ENCODE data around the gene MYL5.

MYL5 gene

GRCh38 chr4:679104-679481 lies 4.8 kb downstream of the MYL5 start:
- no peak overlapping the region for H3K4me3 ChIP-seq (ENCODE audit: low read length)
- no peaks in the 10 kb centered on the region for H3K9me3 ChIP-seq (ENCODE audit: control insufficient read depth, low read length)
- DNase-seq (ENCODE audit: low read depth), result no peak
- no peaks in the 10 kb centered on the region for H3K27me3 ChIP-seq (replicated peaks; ENCODE audit: control insufficient read depth, insufficient read depth, low read length)
- H3K4me1 ChIP-seq (ENCODE audit: control insufficient read depth, insufficient read depth, low read length), result peaks cover 29% of the 10 kb centered on the region
- H3K36me3 ChIP-seq (ENCODE audit: control insufficient read depth, insufficient read depth, low read length, severe bottlenecking), result peaks cover 3% of the 10 kb centered on the region
- H3K9ac ChIP-seq (ENCODE audit: low read length), result no peak overlapping the region

DNA sequence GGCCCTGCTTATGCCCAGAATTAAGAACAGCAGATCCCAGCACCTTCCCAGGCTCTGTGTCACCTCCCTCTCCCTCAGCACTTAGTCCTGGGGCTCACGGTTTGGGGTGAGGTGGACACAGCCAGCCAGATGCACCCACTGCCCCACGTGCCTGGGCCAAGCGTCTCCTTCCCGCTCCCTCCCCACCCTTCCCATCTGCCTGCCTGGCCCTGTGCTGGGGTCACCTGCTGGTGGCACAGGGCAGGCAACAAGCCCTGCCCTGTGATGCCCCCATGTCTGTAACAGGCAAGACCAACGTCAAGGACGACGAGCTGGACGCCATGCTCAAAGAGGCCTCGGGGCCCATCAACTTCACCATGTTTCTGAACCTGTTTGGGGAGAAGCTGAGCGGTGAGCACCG lies 5.3 kb downstream of the MYL5 start:
- Histone ChIP-seq H3K27me3 (replicated peaks; ENCODE audit: control insufficient read depth, insufficient read depth, low read length) (no peaks in the 10 kb centered on the region), H3K36me3 (ENCODE audit: control insufficient read depth, insufficient read depth, low read length, severe bottlenecking) (peaks cover 3% of the 10 kb centered on the region), H3K9ac (ENCODE audit: low read length) (no peak overlapping the region), H3K4me3 (ENCODE audit: low read length) (no peak overlapping the region), H3K4me1 (ENCODE audit: control insufficient read depth, insufficient read depth, low read length) (peaks cover 31% of the 10 kb centered on the region), H3K9me3 (ENCODE audit: control insufficient read depth, low read length) (no peaks in the 10 kb centered on the region)
- DNase-seq (ENCODE audit: low read depth), result no peak

GRCh38 chr4:680091-680490 lies 5.7 kb downstream of the MYL5 start:
- no peaks in the 10 kb centered on the region for H3K9me3 ChIP-seq (ENCODE audit: control insufficient read depth, low read length)
- peaks cover 29% of the 10 kb centered on the region for H3K4me1 ChIP-seq (ENCODE audit: control insufficient read depth, insufficient read depth, low read length)
- no peak for DNase-seq (ENCODE audit: low read depth)
- no peaks in the 10 kb centered on the region for H3K27me3 ChIP-seq (replicated peaks; ENCODE audit: control insufficient read depth, insufficient read depth, low read length)
- peaks cover 3% of the 10 kb centered on the region for H3K36me3 ChIP-seq (ENCODE audit: control insufficient read depth, insufficient read depth, low read length, severe bottlenecking)
- no peak overlapping the region for H3K4me3 ChIP-seq (ENCODE audit: low read length)
- H3K9ac ChIP-seq (ENCODE audit: low read length), result no peak overlapping the region

DNA sequence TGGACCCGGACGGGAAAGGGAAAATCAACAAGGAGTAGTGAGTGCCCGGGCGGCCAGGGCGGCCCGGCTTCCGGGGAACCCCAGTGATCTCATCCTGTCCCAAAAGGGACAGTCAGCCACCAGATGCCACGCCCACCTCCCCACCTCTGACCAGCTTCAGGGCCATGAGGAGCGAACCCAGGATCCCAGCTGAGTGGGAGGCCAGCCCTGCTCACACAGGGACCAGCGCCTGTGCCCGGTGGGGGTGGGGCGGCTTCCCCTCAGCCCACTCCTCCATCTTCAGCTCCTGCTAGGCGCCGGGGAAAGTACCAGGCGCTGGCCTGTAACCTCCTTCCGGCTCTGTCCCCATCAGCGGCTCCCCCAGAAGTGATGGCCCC lies 6.2 kb downstream of the MYL5 start:
- Histone ChIP-seq H3K9ac (ENCODE audit: low read length) (no peak overlapping the region), H3K9me3 (ENCODE audit: control insufficient read depth, low read length) (no peaks in the 10 kb centered on the region), H3K27me3 (replicated peaks; ENCODE audit: control insufficient read depth, insufficient read depth, low read length) (no peaks in the 10 kb centered on the region), H3K4me1 (ENCODE audit: control insufficient read depth, insufficient read depth, low read length) (peaks cover 25% of the 10 kb centered on the region), H3K36me3 (ENCODE audit: control insufficient read depth, insufficient read depth, low read length, severe bottlenecking) (peaks cover 3% of the 10 kb centered on the region), H3K4me3 (ENCODE audit: low read length) (peak overlapping the region; percentile 45)
- DNase-seq (ENCODE audit: low read depth), result no peak

- Histone ChIP-seq H3K36me3 (ENCODE audit: control insufficient read depth, insufficient read depth, low read length, severe bottlenecking) (peaks cover 3% of the 10 kb centered on the region), H3K4me1 (ENCODE audit: control insufficient read depth, insufficient read depth, low read length) (peaks cover 23% of the 10 kb centered on the region), H3K4me3 (ENCODE audit: low read length) (peak overlapping the region; percentile 45), H3K9ac (ENCODE audit: low read length) (no peak overlapping the region), H3K27me3 (replicated peaks; ENCODE audit: control insufficient read depth, insufficient read depth, low read length) (no peaks in the 10 kb centered on the region), H3K9me3 (ENCODE audit: control insufficient read depth, low read length) (no peaks in the 10 kb centered on the region)
- peak; percentile 48 for DNase-seq (ENCODE audit: low read depth)
Observed at GRCh38 chr4:680928-681645, 6.7 kb downstream of the MYL5 start.

- Histone ChIP-seq H3K9ac (ENCODE audit: low read length) (no peak overlapping the region), H3K27me3 (replicated peaks; ENCODE audit: control insufficient read depth, insufficient read depth, low read length) (no peaks in the 10 kb centered on the region), H3K36me3 (ENCODE audit: control insufficient read depth, insufficient read depth, low read length, severe bottlenecking) (peaks cover 3% of the 10 kb centered on the region), H3K9me3 (ENCODE audit: control insufficient read depth, low read length) (no peaks in the 10 kb centered on the region), H3K4me1 (ENCODE audit: control insufficient read depth, insufficient read depth, low read length) (peaks cover 29% of the 10 kb centered on the region), H3K4me3 (ENCODE audit: low read length) (no peak overlapping the region)
- no peak for DNase-seq (ENCODE audit: low read depth)
Observed at GRCh38 chr4:681736-682451, 7.6 kb downstream of the MYL5 start.

DNA sequence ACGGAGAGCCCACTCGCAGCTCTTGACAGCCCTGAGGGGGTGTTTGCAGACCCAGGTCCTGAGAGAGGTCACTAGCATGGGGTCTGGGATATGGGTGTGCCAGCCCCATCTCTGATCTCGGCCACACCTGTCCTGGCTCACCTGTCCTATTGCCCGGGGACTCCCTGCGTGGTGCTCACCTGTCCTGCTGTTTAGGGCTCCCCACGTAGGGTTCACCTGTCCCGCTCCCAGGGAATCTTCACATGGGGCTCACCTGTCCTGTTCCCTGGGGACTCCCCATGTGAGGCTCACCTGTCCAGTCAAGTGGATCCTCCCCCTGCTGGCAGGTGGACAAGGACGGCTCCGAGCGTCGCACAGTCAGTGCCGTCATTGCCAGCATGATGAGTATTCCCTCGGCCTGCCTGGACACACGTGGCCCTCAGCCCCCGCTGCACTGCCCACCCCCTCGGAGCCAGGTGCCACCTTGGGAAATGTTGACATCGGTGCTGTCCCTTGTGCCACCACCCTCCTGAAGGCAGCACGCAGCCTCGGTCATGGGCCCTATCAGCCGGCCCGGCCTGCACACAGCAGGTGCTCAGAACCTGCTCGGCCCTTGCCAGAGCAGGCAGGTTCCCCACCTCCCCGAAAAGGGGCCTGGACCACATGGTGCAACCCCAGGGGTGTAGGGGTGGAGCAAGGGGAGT lies 8.3 kb downstream of the MYL5 start:
- no peak overlapping the region for H3K9ac ChIP-seq (ENCODE audit: low read length)
- H3K4me1 ChIP-seq (ENCODE audit: control insufficient read depth, insufficient read depth, low read length), result peaks cover 33% of the 10 kb centered on the region
- H3K9me3 ChIP-seq (ENCODE audit: control insufficient read depth, low read length), result no peaks in the 10 kb centered on the region
- peaks cover 3% of the 10 kb centered on the region for H3K36me3 ChIP-seq (ENCODE audit: control insufficient read depth, insufficient read depth, low read length, severe bottlenecking)
- H3K4me3 ChIP-seq (ENCODE audit: low read length), result no peak overlapping the region
- no peaks in the 10 kb centered on the region for H3K27me3 ChIP-seq (replicated peaks; ENCODE audit: control insufficient read depth, insufficient read depth, low read length)
- no peak for DNase-seq (ENCODE audit: low read depth)

DNA sequence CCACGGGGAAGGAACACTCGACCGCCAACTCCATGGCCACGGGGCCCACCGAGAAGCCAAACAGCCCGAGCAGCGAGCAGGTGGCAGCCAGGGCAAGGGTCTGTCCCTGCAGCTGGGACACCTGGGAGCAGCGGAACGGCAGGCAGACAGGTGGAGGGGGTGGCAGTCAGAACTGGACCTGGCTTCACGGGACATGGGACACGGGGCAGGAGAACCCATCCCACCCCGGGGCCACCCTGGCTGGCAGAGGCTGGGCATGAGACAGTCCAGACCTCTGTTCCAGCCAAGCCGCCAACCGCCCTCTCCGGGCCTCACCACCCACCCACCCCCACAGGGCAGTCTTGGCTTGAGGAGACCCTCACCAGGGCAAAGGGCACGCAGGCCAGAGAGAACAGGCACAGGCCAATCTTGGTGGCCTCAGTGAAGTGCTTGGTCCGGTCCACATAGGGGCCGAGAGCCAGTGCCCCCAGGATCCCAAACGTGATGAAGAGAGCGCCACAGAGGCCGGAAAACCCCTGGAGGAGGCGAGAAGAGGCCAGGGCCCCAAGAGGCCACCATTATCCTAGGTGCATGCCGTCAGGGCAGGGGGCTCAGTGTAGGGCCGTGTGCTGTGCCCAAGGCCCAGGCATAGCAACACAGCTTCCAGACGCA lies 9.0 kb downstream of the MYL5 start:
- Histone ChIP-seq H3K9ac (ENCODE audit: low read length) (peak overlapping the region; percentile 21), H3K4me3 (ENCODE audit: low read length) (no peak overlapping the region), H3K4me1 (ENCODE audit: control insufficient read depth, insufficient read depth, low read length) (peaks cover 35% of the 10 kb centered on the region), H3K27me3 (replicated peaks; ENCODE audit: control insufficient read depth, insufficient read depth, low read length) (no peaks in the 10 kb centered on the region), H3K36me3 (ENCODE audit: control insufficient read depth, insufficient read depth, low read length, severe bottlenecking) (peaks cover 3% of the 10 kb centered on the region), H3K9me3 (ENCODE audit: control insufficient read depth, low read length) (no peaks in the 10 kb centered on the region)
- no peak for DNase-seq (ENCODE audit: low read depth)

DNA sequence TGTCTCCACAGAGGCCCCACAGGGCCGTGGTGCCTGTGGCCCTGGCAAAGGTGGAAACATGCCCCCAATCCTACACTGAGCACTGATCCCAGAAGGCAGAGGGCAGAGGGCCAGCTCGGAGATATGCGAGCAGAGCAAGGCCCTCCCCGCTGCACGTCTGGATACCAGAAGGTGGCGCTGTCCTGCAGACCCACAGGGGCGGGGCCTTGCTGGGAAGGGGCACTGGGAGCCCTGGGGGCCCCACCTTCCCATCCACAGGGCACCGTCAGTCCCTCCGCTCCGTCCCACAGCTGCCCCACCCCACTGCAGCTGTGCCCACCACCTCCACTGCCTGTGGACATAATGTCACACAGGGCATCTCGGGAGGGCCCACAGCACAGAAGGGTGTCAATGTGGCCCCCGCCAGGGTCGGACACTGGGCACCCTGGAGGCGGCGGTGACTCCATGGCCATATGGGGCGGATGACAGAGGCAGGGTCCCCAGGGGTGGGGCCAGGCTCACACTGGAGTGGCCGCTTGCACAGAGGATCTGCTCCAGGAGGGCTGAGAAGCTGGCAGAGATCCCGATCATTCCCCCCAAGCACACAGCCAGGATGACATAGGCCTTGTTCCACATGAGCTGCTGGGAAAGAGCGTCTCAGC lies 9.8 kb downstream of the MYL5 start:
- Histone ChIP-seq H3K9me3 (ENCODE audit: control insufficient read depth, low read length) (no peaks in the 10 kb centered on the region), H3K4me1 (ENCODE audit: control insufficient read depth, insufficient read depth, low read length) (peaks cover 39% of the 10 kb centered on the region), H3K36me3 (ENCODE audit: control insufficient read depth, insufficient read depth, low read length, severe bottlenecking) (peaks cover 3% of the 10 kb centered on the region), H3K27me3 (replicated peaks; ENCODE audit: control insufficient read depth, insufficient read depth, low read length) (no peaks in the 10 kb centered on the region), H3K4me3 (ENCODE audit: low read length) (no peak overlapping the region), H3K9ac (ENCODE audit: low read length) (peak overlapping the region; percentile 21)
- DNase-seq (ENCODE audit: low read depth), result peak; percentile 73

DNA sequence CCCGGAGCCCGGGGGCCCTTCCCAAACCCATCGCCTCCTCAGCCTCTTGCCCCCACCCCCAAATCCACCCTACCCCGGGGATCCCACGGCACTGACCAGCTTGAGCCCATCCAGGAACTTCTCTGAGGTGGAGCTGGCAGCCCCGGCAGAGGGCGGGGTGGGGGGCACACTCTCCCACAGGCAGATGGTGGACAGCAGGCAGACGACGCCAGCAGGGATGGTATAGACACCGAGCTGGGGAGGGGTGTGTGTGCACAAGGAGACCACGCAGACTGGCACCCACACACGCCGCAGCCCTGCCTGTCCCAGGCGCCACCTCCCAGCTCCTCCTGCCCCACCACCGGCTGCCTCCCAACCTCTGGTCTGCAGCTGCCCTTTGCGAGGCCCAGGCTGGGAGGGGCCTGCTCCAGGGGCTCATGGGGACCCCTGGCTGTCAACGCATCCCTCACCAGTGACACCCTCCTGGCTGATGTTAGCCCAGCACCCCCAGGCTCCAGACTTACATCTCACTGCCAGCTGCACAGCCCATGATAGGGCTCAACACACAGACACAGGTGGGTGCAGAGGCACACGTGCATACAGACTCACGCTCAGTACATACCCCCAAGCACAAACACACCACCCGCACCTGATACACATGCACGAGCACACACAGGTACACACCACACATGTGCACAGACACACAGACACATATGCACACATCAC lies 10.4 kb downstream of the MYL5 start:
- H3K9ac ChIP-seq (ENCODE audit: low read length), result no peak overlapping the region
- H3K36me3 ChIP-seq (ENCODE audit: control insufficient read depth, insufficient read depth, low read length, severe bottlenecking), result peaks cover 3% of the 10 kb centered on the region
- H3K9me3 ChIP-seq (ENCODE audit: control insufficient read depth, low read length), result no peaks in the 10 kb centered on the region
- no peaks in the 10 kb centered on the region for H3K27me3 ChIP-seq (replicated peaks; ENCODE audit: control insufficient read depth, insufficient read depth, low read length)
- H3K4me3 ChIP-seq (ENCODE audit: low read length), result no peak overlapping the region
- peaks cover 45% of the 10 kb centered on the region for H3K4me1 ChIP-seq (ENCODE audit: control insufficient read depth, insufficient read depth, low read length)
- DNase-seq (ENCODE audit: low read depth), result no peak

Measured in adipocyte (in vitro differentiated cells).